Activated CD8-positive, alpha-beta T cell treated with anti-CD3 and anti-CD28 coated beads, Interleukin-2, amount 10 ng/mL, durations not matched to agents 7 days and 5 days (primary cell): ENCODE results near the gene XPO6. TPM values are rescaled to one million over a fixed set of nuclear protein-coding genes. Genes with fewer than 3 reads are reported as not detected.
A peak's percentile ranks its signal among the peaks of the same experiment; 100 is the strongest.

Experiments used
- ATAC-seq: fragments of 150-1000 bp; cut with Tn5 transposase; one replicate; pipeline ENCODE4 v1.10.0; 2021; ENCODE audit warnings: moderate library complexity
- CTCF ChIA-PET: fragments of 350-600 bp; sonication (Branson Sonifier 250); formaldehyde crosslinking; loops from one replicate; lab custom pipeline; 2021; ENCODE audit warnings: antibody characterized with exemption; lab: Charles Lee
- POLR2A ChIA-PET: fragments of 350-600 bp; sonication (Branson Sonifier 250); formaldehyde crosslinking; loops from one replicate; lab custom pipeline; 2021; ENCODE audit warnings: antibody characterized with exemption; lab: Charles Lee
- DNase-seq: peaks from one replicate; pipeline ENCODE4 v3.0.0-alpha.2; 2020
- H3K27ac Mint-ChIP-seq: one replicate; pipeline ENCODE4 v1.8.0; 2021; ENCODE audit warnings: mild to moderate bottlenecking, mixed read lengths
- H3K27me3 Mint-ChIP-seq: one replicate; pipeline ENCODE4 v1.8.0; 2021; ENCODE audit warnings: low read depth, mixed read lengths
- H3K36me3 Mint-ChIP-seq: one replicate; pipeline ENCODE4 v1.8.0; 2021; ENCODE audit warnings: low read depth, mixed read lengths
- H3K4me1 Mint-ChIP-seq: one replicate; pipeline ENCODE4 v1.8.0; 2021; ENCODE audit warnings: low read depth, mixed read lengths
- H3K4me3 Mint-ChIP-seq: one replicate; pipeline ENCODE4 v1.8.0; 2021; ENCODE audit warnings: mild to moderate bottlenecking, mixed read lengths
- H3K9me3 Mint-ChIP-seq: one replicate; pipeline ENCODE4 v1.8.0; 2022; ENCODE audit warnings: mixed read lengths; ENCODE audit not compliant: insufficient read depth
- total RNA-seq, 2 experiments: library from RNA; stranded (reverse); gene quantifications; one replicate each; pipeline ENCODE4 v1.2.3, GENCODE V29; 2021

XPO6 gene
- total RNA-seq, 2 experiments from 2014 or later, result 206 to 209 TPM

GRCh38 chr16:28208824-28209223, 2.9 kb downstream of the XPO6 start:
- H3K27me3 Mint-ChIP-seq, result no peaks in the 10 kb centered on the region
- H3K27ac Mint-ChIP-seq, result peak overlapping the region; percentile 83
- ChIA-PET POLR2A (interaction anchor here (0.6 to 6.7 kb wide), 5 partner anchors 12 to 66 kb away, joined by 3 to 135 read pairs (median 3); no protein-coding TSS in a partner anchor), CTCF (interaction anchor here (0.9 to 12.6 kb wide), 9 partner anchors 9 to 72 kb away, joined by 3 to 275 read pairs (median 8); no protein-coding TSS in a partner anchor)
- DNase-seq (no peak), ATAC-seq (no peak)
- peaks cover 2% of the 10 kb centered on the region for H3K9me3 Mint-ChIP-seq
- peaks cover 44% of the 10 kb centered on the region for H3K36me3 Mint-ChIP-seq
- peaks cover 41% of the 10 kb centered on the region for H3K4me1 Mint-ChIP-seq
- H3K4me3 Mint-ChIP-seq, result peak overlapping the region; percentile 77

GRCh38 chr16:28208131-28208530, 3.6 kb downstream of the XPO6 start:
- Mint-ChIP-seq H3K4me3 (peak overlapping the region; percentile 77), H3K27ac (no peak overlapping the region), H3K27me3 (no peaks in the 10 kb centered on the region), H3K36me3 (peaks cover 44% of the 10 kb centered on the region), H3K9me3 (peaks cover 2% of the 10 kb centered on the region), H3K4me1 (peaks cover 36% of the 10 kb centered on the region)
- ChIA-PET POLR2A (interaction anchor here (0.6 to 6.7 kb wide), 4 partner anchors 15 to 65 kb away, joined by 3 to 135 read pairs (median 3); no protein-coding TSS in a partner anchor), CTCF (interaction anchor here (1.0 to 12.6 kb wide), 4 partner anchors 10 to 72 kb away, joined by 3 to 275 read pairs (median 38); no protein-coding TSS in a partner anchor)
- ATAC-seq (no peak), DNase-seq (no peak)

- H3K9me3 Mint-ChIP-seq, result peaks cover 2% of the 10 kb centered on the region
- H3K4me1 Mint-ChIP-seq, result peaks cover 34% of the 10 kb centered on the region
- H3K4me3 Mint-ChIP-seq, result no peak overlapping the region
- H3K27me3 Mint-ChIP-seq, result no peaks in the 10 kb centered on the region
- no peak for ATAC-seq
- POLR2A ChIA-PET, result interaction anchor here (6.7 kb wide), 1 partner anchor 17 kb away, joined by 135 read pairs; no protein-coding TSS in a partner anchor
- H3K27ac Mint-ChIP-seq, result peak overlapping the region; percentile 56
- peaks cover 44% of the 10 kb centered on the region for H3K36me3 Mint-ChIP-seq
- CTCF ChIA-PET, result interaction anchor here (2.0 to 12.6 kb wide), 3 partner anchors 11 to 71 kb away, joined by 8 to 275 read pairs (median 69); no protein-coding TSS in a partner anchor
- DNase-seq, result no peak
Measured at GRCh38 chr16:28207399-28207798, 4.4 kb downstream of the XPO6 start.

GRCh38 chr16:28205974-28206373, 5.8 kb downstream of the XPO6 start:
- peaks cover 47% of the 10 kb centered on the region for H3K36me3 Mint-ChIP-seq
- POLR2A ChIA-PET, result interaction anchor here (6.7 kb wide), 1 partner anchor 15 kb away, joined by 135 read pairs; no protein-coding TSS in a partner anchor

GRCh38 chr16:28205117-28205899, 6.5 kb downstream of the XPO6 start:
- ATAC-seq (no peak), DNase-seq (no peak)
- peaks cover 47% of the 10 kb centered on the region for H3K36me3 Mint-ChIP-seq
- no peak overlapping the region for H3K27ac Mint-ChIP-seq
- no peaks in the 10 kb centered on the region for H3K27me3 Mint-ChIP-seq
- CTCF ChIA-PET, result interaction anchor here (2.6 to 7.4 kb wide), 3 partner anchors 12 to 13 kb away, joined by 10 to 69 read pairs (median 39); no protein-coding TSS in a partner anchor
- H3K9me3 Mint-ChIP-seq, result no peaks in the 10 kb centered on the region
- POLR2A ChIA-PET, result no interaction called here
- H3K4me1 Mint-ChIP-seq, result peaks cover 42% of the 10 kb centered on the region
- no peak overlapping the region for H3K4me3 Mint-ChIP-seq

More at GRCh38 chr16:28205974-28206373, 5.8 kb downstream of the XPO6 start:
- Mint-ChIP-seq H3K27ac (no peak overlapping the region), H3K4me1 (peaks cover 35% of the 10 kb centered on the region), H3K4me3 (no peak overlapping the region), H3K9me3 (no peaks in the 10 kb centered on the region), H3K27me3 (no peaks in the 10 kb centered on the region)
- CTCF ChIA-PET, result interaction anchor here (0.9 to 7.4 kb wide), 2 partner anchors 13 to 65 kb away, joined by 3 to 69 read pairs; no protein-coding TSS in a partner anchor
- DNase-seq (no peak), ATAC-seq (no peak)

GRCh38 chr16:28204622-28205021, 7.1 kb downstream of the XPO6 start:
- Mint-ChIP-seq H3K27ac (no peak overlapping the region), H3K4me1 (peaks cover 42% of the 10 kb centered on the region), H3K27me3 (no peaks in the 10 kb centered on the region), H3K9me3 (no peaks in the 10 kb centered on the region), H3K4me3 (no peak overlapping the region), H3K36me3 (peaks cover 46% of the 10 kb centered on the region)
- ChIA-PET CTCF (interaction anchor here (0.6 to 4.3 kb wide), 3 partner anchors 9 to 13 kb away, joined by 3 to 39 read pairs (median 10); no protein-coding TSS in a partner anchor), POLR2A (interaction anchor here (0.7 kb wide), 1 partner anchor 18 kb away, joined by 3 read pairs; no protein-coding TSS in a partner anchor)
- ATAC-seq (no peak), DNase-seq (no peak)

GRCh38 chr16:28204204-28204603, 7.6 kb downstream of the XPO6 start:
- CTCF ChIA-PET, result interaction anchor here (0.6 to 4.3 kb wide), 4 partner anchors 8 to 13 kb away, joined by 3 to 39 read pairs (median 20); partner anchors contain the start of gene XPO6
- Mint-ChIP-seq H3K36me3 (peaks cover 45% of the 10 kb centered on the region), H3K4me1 (peaks cover 42% of the 10 kb centered on the region), H3K27ac (no peak overlapping the region), H3K9me3 (no peaks in the 10 kb centered on the region), H3K27me3 (no peaks in the 10 kb centered on the region), H3K4me3 (no peak overlapping the region)
- DNase-seq (no peak), ATAC-seq (no peak)
- POLR2A ChIA-PET, result interaction anchor here (0.7 to 0.9 kb wide), 2 partner anchors 10 to 18 kb away, joined by 3 read pairs; no protein-coding TSS in a partner anchor

GRCh38 chr16:28202147-28202746, 9.5 kb downstream of the XPO6 start:
- ATAC-seq, result peak; percentile 29

GRCh38 chr16:28200661-28201060, 11.1 kb downstream of the XPO6 start:
- ATAC-seq (no peak), DNase-seq (no peak)
- peaks cover 34% of the 10 kb centered on the region for H3K36me3 Mint-ChIP-seq
- H3K27me3 Mint-ChIP-seq, result no peaks in the 10 kb centered on the region
- H3K27ac Mint-ChIP-seq, result peak overlapping the region; percentile 70
- H3K4me3 Mint-ChIP-seq, result no peak overlapping the region
- no peaks in the 10 kb centered on the region for H3K9me3 Mint-ChIP-seq
- peaks cover 33% of the 10 kb centered on the region for H3K4me1 Mint-ChIP-seq
- ChIA-PET CTCF (interaction anchor here (1.1 to 4.3 kb wide), 4 partner anchors 8 to 64 kb away, joined by 3 to 39 read pairs (median 16); partner anchors contain the start of gene XPO6), POLR2A (interaction anchor here (2.5 kb wide), 1 partner anchor 11 kb away, joined by 11 read pairs; the partner anchor contains the start of gene XPO6)

More at GRCh38 chr16:28202147-28202746, 9.5 kb downstream of the XPO6 start:
- no peak overlapping the region for H3K4me3 Mint-ChIP-seq
- peaks cover 29% of the 10 kb centered on the region for H3K4me1 Mint-ChIP-seq
- peak overlapping the region; percentile 56 for H3K27ac Mint-ChIP-seq
- POLR2A ChIA-PET, result interaction anchor here (1.0 to 2.5 kb wide), 3 partner anchors 8 to 14 kb away, joined by 3 to 11 read pairs (median 7); partner anchors contain the start of gene XPO6
- DNase-seq, result peak; percentile 42
- peaks cover 32% of the 10 kb centered on the region for H3K36me3 Mint-ChIP-seq
- H3K9me3 Mint-ChIP-seq, result no peaks in the 10 kb centered on the region
- no peaks in the 10 kb centered on the region for H3K27me3 Mint-ChIP-seq
- CTCF ChIA-PET, result interaction anchor here (0.5 to 4.3 kb wide), 9 partner anchors 10 to 64 kb away, joined by 3 to 39 read pairs (median 4); partner anchors contain the start of gene XPO6

- Mint-ChIP-seq H3K27me3 (no peaks in the 10 kb centered on the region), H3K27ac (peak overlapping the region; percentile 72), H3K4me3 (no peak overlapping the region), H3K36me3 (peaks cover 62% of the 10 kb centered on the region), H3K9me3 (no peaks in the 10 kb centered on the region), H3K4me1 (peaks cover 71% of the 10 kb centered on the region)
- POLR2A ChIA-PET, result interaction anchor here (0.9 to 1.4 kb wide), 3 partner anchors 8 to 33 kb away, joined by 3 to 4 read pairs (median 3); no protein-coding TSS in a partner anchor
- DNase-seq (no peak), ATAC-seq (no peak)
- CTCF ChIA-PET, result interaction anchor here (0.8 to 1.6 kb wide), 3 partner anchors 14 to 60 kb away, joined by 3 to 10 read pairs (median 4); no protein-coding TSS in a partner anchor
Measured at GRCh38 chr16:28196387-28196987, 15.3 kb downstream of the XPO6 start.
